Measurements from ENCODE around the gene RFC2.

The RFC2 gene

DNA sequence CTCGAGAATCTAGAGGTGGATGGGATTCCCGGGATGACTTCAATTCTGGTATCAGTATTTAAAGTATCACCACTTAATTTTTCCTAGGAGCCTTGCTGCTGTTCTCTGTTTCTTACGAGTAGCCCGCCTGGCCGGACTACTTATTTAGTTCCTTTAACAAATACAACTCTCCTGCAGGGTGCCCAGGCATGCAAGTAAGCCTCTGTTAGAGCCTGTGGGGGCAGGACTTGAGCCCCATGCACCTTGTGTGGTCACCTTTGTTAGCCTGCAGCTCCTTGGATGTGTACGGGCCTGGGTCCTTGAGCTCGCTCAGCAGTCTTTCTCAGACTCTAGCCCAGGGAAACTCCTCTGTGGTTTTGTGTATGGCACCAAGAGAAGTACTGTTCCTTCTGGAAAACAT is 63.9 kb downstream of the RFC2 start:
- no peak for DNase-seq (ENCODE audit: low read depth)

DNA sequence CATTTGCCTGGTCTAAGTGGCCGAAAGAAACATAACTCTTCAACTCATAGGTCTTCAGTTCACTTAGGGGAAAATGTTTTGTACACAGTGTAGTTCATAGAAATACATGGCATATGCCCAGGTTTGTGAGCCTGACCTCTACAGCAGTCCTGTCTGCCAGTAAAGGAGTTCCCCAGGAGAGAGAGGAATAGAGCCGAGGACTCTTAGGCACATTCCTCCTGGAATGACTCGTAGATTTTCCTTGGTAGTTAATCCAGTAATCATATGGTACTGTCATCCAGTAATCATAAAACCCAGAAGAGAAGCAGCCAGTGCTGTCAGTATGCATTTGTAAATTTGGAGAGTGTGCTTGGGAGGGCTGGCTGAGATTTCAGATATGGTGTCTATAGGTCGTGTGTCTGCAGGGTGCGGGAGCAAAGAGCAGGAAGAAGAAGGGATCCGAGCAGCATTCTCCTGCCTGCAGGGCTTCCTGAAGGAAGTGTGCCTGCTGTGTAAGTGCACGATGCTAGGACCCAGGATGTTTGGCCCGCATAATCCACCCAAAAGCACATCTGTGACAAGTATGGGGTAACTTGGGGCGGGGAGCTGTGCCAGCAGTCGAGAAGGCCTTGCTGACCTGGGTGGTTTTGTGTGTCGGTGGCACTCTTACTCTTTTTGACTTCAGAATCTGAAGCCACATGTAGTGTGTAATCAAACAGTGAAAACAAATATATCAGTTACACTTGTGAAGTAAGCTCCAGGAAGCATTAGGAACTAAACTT is 66.1 kb downstream of the RFC2 start:
- no peak for DNase-seq (ENCODE audit: low read depth)

DNA sequence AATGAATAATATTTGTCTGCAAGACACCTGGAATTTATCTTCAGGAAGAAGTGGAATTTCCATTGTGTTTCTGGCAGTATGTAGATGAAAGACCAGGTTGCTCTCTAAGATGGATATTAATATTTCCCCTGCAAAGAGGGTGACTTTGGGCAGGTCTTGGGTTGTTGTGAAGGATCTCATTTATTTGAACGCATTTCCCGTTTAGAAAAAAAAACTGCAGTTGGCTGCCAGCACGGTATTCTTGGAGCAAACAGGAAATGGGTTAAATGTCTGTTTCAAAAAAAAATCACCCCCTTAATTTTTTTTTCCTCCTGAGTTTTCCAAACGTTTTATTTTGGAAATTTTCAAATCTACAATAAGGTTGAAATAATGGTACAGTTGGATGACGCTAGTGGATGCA is 68.6 kb downstream of the RFC2 start:
- no peak for DNase-seq (ENCODE audit: low read depth)

DNA sequence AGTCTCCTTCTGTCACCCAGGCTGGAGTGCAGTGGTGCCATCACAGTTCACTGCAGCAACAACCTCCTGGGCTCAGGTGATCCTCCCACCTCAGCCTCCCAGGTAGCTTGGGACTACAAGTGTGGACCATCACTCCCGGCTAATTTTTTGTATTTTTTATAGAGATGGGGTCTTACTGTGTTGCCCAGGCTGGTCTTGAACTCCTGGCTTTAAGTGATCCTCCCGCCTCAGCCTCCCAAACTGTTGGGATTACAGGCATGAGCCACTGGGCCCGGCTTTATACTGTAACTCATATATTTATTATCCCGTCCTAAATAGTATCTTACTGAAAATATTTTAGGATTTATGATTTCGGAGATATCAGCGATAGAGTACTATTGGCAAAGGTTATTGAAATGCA is 69.2 kb downstream of the RFC2 start:
- no peak for DNase-seq (ENCODE audit: low read depth)

DNA sequence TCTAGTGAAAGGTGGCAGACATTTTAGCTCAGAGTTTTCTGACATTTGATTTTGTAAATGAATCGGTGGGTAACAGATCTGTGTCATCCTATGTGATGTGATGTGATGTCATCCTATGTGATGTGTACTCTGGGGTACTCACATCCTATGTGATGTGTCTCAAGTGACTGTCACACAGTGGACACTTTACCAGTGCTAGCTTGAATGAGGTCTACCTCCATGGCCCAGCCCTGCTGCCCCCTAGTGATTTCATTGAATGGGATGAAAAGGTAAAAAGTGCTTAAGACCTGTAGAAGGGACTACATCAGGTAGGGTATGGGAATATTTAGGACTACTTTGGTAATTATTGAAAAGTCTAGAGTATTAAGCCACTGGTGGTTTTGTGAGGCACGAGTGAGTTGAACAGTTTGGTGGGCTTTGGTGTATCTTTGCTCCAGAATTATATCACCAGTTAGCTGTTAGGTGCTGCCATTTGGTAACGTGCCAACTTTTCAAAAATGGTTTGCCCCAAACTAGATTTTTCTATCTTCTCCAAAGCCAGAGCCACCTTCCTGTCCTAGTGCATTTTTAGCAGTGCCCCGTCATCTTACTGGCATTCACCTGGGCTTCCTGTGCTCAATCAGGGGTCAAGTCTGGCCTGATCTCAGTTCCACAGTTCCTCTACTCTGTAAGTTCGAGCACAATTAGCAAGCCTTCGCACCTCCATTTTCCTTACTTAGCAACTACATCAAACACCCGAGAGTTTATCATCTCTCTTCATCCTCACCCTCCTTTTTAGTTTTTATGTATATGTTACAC is 70.3 kb downstream of the RFC2 start:
- no peak for DNase-seq (ENCODE audit: low read depth)

DNA sequence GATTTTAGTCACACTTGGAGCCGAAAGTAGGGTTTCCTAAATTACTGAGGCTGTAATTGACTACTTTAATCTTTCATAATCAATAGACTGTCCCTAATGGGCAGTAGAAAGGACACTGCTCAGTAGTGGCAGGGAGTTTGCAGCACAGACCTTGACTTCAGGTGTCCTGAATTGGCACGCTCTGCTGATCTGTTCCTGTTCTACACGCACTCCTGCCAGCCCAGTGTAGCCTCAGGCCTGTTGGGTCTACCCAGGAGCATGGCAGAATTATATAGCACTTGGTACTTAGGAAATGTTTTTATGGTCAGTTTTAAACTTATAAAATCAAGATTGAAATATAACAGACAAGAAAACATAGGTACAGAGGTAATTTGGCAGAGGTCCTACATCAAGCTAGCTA is 71.1 kb downstream of the RFC2 start:
- DNase-seq (ENCODE audit: low read depth): no peak

DNA sequence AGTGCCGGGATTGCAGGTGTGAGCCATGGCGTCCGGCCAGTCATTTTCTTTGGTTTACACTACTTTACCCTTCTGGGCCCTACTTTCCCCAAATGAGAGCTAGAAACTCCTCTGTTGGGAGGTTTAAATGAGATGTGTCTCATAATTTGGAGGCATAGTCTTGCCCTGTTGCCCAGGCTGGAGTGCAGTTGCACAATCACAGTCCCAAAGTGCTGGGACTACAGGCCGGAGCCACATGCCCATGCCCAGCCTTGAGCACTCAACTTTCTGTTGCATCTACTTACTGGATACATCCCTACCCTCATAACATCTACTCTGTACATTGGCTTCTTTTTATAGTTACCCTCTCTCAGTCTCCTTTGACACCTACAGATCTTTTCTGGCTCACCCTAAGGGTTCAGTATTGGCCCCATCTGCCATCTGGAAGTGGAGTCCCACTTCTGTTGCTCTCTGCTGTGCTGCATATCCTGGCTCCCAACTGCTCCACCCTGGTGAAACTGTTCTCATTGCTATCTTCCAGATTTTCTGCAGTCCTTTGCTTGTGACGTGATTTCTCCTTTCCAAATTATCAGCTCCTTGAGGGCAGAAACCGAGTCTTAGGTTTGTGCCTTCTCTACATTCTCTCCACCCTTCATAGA is 71.6 kb downstream of the RFC2 start:
- DNase-seq (ENCODE audit: low read depth): no peak

DNA sequence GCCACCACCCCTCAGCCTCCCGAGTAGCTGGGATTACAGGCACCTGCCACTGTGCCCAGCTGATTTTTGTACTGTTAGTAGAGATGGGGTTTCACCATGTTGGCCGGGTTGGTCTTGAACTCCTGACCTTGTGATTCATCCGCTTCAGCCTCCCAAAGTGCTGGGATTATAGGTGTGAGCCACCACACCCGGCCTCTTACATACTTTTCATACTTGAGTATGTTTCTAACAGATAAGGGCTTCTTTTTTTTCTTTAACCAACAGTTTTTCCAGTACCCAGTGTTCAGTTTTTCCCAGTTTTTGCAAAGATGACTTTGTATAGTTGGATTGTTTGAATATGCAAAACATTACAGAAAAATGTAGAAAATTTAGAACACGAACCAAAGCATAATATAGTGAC is 72.4 kb downstream of the RFC2 start:
- DNase-seq (ENCODE audit: low read depth): no peak
